HG03066 (cell line): ENCODE measurements around the gene C16orf74.

Source experiments
- ATAC-seq: cut with Tn5 transposase; IDR thresholded peaks from one replicate; pipeline ENCODE4 v1.9.1; 2021; ENCODE audit warnings: low read depth; ENCODE audit not compliant: unreplicated experiment

Gene C16orf74

DNA sequence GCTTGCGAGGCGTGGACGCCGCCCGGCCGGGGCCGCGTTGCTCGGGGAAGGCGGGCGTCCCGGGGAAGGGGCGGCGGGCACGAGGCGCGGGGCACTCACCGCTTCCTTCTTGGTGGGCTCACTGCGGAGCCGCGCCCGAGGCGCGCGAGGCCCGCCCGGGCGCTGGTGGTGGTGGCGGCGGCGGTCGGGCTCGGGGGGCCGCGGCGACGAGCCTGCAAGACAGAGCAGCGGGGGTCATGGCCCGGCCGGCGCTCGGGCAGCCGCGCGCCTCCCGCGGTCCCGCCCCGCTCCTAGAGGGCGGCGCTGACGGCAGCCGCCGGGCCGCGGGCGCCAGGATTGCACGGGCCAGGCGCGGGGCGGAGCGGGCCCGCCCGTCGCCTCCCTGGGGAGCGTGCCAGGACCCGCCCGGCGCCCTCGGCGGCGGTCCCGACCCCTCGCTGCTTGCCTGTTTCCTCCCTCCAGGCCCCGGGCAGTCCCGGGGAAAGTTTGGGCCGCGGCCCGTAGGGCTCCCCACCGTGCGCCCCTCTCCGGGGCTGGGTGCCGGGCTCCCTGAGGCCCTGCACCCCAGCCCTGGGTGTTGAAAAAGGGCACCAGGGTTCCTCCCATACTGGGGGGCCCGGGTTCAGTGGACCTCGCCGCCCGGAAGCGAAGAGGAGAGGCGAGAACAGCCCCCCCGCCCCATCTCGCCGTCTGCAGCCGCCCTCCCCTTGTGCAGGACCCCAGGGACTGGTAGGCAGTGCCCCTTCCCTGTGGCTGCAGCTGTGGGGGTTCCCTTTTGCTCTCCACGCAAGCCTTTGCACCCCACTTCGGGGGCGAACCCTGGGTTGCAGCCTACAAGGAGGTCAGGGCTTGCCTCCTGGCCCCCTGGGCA is at the start of gene C16orf74:
Gene C16orf74 (minus strand): TSS at position 270 of the 871 bp plus-strand sequence. CDS start 15,879 bp downstream, outside the sequence.
- peak; percentile 48 for ATAC-seq

DNA sequence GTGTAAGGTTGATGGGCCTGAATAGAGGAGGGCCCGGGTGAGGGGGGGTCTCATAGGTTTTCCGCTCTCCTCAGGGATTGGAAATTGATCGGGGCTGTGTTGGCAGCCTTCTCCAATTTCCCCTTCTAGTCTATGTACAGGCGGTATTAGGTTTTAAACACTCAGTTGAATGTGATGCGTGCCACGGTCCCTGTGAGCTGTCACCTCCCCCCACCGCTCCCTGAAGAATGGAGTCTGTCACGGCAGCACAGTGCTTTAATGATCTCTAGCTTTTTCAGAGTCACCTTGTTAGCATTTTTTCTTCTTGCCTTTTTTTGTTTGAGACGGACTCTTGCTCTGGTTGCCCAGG is 49.4 kb upstream of the C16orf74 start:
- ATAC-seq = no peak

DNA sequence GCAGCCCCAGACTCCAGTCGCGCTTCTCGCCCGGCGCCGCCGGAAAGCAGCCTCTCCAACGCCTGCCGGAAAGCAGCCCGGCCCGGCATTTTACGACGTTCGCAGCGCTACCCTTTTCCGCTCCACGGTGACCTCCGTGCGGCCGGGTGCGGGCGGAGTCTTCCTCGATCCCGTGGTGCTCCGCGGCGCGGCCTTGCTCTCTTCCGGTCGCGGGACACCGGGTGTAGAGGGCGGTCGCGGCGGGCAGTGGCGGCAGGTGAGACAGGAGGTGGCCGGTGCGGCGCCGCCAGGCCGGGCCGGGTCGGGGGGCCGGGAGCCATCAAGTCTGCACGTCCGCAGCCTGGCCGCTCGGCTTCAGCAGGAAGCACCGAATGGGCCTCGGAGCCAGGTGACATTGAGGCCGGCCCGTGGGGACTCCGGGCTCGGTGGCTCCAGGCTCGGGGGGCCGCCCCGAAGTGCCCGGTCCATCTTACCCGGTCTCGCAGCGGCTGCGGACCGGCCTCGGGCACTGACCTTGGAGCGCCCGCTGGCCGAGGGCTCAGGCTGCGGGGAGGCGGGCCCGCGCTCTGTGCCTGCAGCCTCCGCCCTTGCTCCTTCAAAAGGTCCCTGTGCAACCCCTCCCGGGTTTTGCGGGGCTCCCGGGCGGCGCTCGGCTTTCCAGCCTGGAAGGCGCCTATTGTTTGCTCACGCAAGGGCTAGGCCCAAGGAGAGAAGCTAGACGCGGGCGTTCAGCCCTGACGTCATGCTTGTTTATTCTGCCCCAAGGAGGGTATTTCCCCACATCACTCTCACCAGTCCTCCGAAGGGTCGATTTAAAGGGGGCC is 48.8 kb upstream of the C16orf74 start, which contains the start of the genes COX4I1 and EMC8:
Gene COX4I1 (plus strand): TSS at position 199 of the 824 bp plus-strand sequence. CDS start 1,511 bp downstream, outside the sequence.
Gene EMC8 (minus strand): TSS at position 48 of the 824 bp plus-strand sequence. CDS start 249 bp downstream, outside the sequence.
- ATAC-seq = peak; percentile 68

DNA sequence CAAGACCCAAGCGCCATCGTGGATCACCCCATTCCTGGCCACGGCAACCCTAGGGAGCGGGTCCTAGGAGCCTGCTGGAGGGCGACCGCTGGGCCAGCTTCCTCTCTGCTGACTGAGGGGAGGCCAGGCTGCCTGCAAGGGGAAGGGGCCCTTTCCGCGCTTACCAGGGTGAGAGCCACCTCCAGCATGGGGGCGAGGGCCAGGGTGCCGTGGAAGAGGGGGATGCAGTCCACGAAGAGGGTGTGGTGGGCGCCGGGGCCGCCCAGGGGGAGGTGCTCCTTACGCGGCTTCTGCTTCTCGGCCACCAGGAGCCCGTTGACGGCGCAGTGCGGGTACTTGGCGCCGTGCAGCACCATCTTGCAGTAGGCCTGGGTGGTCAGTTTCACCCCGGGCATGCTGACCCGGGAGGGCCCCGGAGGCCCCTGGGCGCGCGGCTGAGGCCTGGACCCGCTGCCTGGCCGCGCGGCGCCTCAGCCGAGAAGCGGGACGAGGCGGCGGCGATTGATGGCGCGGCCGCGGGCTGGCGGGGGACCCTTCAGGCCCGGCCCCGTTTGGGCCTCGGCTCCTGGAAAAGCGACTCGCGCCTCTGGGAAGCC is 48.1 kb upstream of the C16orf74 start:
- peak; percentile 26 for ATAC-seq

DNA sequence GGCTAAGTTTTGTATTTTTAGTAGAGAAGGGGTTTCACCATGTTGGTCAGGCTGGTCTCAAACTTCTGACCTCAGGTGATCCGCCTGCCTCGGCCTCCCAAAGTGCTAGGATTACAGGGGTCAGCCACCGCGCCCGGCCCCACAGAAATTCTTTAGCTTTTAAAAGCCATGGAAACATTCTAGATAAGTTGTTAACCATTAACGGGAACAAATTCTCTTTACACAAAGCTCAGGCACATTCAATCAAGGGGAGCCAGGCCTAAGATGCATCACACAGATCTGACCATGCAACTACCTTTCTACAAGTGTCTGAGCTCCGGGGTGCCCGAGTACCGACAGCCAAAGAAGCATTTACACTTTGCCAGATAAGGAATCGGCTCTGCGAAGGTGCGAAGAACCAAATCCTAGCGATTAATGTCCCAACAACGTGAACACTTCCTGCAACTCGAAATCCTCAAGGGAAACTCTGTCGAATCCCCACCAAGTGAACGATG is 47.4 kb upstream of the C16orf74 start:
- no peak for ATAC-seq

DNA sequence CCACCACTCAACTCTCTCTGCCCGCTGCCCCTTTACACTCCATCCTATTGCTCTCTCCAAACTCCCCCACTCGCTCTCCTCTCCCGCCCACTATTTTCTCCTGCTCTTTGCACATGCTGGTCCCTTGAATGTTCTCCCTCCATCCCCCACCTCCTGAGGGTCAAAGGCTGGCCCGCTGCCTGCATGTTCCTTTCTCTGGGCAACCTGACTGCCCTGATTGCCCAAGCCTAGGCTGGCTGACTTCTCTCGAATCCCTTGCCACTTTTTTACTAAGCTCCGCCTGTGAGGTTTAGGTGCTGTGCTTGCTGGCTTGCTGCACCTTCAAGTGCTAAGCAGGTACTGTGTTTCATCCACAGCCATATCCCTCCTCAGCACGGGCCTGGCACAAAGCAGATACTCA is 45.7 kb upstream of the C16orf74 start:
- ATAC-seq = no peak

DNA sequence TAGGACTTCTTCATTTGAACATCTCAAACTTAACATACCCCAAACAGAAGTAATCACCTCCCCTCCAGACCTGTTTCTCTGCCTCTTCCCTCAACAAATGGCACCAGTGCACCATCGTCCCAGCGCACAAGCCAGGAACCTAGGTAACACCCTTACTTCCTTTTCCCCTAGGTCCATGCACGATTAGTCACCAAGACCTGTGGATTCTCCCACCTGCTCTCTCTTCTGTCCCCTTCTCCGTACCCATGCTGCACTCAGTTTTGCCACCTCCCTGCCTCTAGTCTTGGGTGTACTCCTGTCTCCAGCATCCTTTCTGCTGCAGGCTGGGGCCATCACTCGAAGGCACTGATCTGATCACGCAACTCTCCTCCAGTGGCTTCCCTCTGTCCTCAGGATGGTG is 45.3 kb upstream of the C16orf74 start:
- ATAC-seq = no peak

DNA sequence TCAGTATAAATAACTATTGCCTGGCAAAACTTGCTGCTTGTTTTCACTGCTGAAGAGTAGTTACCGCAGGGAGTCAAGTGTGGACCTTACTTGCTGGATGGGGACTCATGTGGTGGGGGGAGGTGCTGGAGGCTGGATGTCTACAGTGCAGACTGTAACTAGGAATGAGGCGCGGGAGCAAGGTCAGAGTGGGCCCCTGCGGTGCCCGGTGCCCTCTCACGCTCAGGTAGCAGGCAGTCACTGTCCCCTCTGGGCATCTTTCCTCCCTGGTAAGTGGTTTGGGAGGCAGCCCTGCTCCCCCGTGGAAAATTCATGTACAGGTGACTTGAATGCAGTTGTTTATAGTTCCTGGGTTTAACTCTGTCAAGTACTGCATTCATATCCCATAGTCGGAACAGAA is 43.8 kb upstream of the C16orf74 start:
- ATAC-seq = no peak

DNA sequence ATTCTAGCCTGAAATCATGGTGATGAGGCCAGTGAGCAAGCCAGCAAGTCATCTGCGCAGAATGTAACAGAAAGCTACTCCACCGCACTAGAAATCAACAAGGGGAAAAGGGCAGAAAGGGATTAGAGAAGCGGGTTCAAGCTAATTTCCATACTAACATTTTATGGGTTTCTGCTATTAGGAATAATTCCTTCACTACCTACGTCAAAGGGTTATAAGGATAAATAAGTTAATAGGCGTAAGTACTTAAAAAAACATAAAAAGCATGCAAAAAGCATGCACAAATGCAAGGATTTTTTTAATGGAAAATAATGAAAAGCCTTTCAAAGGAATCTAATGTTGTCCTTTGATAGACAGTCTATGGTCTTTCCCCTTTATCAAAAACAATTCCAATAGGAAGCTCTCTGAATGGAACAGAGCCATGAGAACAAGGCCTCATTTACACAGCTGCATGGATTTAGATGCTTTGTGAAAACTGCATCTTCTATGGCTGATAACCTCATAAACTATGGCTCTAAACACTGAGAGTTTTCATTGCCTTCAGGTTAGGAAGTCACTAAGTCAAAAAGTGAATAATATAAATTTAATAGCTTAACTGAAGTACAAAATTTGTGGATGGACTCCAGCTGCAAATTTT is 42.9 kb upstream of the C16orf74 start:
- ATAC-seq = no peak

DNA sequence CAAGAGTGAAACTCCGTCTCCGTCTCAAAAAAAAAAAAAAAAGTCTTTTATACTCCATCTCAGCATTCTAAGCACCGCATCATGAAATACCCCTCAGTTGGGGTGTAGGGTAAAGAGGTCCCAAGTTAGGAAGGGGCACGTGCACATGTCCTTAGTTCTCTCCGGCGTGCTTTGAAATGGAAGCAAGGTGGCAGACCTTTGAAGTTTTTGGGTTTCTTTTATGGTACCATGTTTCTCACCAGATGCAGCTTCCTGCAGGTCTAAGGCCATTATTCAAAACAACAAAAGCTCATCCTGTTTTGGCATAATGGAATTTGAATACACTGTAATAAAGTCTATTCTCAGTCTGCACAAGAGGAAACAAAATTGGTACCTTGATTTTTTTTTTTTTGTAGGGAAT is 38.9 kb upstream of the C16orf74 start:
- no peak for ATAC-seq

DNA sequence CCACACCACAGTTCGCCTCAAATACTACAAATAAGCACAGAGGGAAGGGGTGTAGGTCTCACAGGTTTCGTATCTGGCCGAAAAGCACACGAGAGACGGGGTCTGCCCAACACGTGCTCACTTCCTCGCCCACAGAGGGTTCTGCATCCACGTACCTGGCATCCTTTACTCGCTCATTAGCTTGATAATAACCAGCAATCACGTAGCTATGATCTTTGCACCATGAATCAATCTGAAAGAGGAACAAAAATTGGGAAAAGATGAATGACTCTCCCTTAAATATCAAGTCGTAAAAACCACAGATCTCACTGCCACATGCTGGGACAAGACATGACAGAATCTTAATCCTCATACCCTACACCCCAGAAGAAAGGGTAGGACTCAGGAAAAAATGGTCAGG is 37.9 kb upstream of the C16orf74 start:
- no peak for ATAC-seq

DNA sequence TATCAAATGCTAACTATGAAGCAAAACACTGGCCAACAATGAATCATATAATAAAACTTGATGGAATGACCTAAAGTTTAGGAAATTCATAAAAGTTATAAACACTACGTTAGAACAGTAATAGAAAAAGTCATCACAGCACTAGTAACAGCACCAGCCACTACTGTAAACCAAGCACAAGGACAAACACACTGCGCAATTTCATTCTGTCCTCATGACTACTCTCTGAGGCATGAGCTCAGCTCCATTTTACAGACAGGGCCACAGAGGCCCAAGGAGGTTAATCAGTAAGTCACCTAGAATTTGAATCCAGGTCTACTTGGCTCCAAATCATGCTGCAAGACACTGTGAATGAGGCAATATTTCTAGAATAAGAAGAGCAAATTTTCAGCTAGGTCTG is 35.0 kb upstream of the C16orf74 start:
- ATAC-seq = no peak

DNA sequence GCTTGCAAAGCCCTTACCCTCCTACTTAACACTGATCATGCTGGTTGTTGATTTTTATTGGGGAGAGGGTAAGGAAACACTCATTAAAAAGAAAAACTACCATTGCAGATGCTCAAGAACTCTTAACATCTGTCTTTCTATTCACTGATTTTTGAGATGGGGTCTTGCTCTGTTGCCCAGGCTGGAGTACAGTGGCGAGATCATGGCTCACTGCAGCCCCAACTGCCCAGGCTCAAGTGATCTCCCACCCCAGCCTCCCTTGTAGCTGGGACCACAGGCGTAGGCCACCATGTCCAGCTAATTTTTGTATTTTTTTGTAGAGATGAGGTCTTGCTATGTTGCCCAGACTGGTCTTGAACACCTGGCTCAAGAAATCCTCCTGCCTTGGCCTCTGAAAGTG is 33.9 kb upstream of the C16orf74 start:
- no peak for ATAC-seq

DNA sequence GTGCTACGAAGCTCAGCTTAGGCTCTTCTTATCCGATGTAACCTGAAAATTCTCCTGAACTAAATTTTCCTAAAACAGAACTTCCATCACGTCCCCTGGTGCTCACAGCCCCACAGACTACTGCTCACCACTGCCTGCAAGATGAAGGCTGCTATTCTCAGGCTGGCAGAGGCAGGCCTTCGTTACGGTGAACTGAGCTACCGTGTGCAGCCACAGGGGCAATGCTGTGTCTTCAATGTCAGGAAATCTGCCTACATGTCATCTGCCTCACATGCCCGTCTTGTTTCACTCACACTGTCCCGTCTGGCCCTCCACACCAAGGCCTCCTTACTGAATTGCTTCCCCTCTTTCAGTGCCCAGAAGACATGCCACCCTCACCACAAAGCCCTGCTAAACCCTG is 32.5 kb upstream of the C16orf74 start:
- no peak for ATAC-seq

DNA sequence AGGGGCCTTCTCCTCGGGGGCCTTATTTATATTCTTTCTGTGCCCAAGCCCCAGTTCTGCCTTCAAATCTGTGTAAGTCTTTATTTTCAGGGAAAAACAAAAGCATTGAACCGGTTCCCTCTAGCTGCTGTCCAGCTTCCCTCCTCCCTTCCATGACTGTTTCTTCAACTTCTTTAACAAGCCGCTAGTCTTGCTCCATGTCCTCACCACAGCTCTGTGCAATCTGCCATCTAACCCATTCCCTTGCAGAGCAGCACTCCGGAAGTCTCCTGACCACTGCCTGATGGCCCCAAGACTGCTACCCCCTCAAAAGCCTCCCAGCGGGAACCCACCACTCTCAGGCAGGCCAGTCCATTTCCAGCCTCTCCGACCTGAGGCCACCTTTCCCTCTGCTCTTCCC is 31.6 kb upstream of the C16orf74 start:
- no peak for ATAC-seq

DNA sequence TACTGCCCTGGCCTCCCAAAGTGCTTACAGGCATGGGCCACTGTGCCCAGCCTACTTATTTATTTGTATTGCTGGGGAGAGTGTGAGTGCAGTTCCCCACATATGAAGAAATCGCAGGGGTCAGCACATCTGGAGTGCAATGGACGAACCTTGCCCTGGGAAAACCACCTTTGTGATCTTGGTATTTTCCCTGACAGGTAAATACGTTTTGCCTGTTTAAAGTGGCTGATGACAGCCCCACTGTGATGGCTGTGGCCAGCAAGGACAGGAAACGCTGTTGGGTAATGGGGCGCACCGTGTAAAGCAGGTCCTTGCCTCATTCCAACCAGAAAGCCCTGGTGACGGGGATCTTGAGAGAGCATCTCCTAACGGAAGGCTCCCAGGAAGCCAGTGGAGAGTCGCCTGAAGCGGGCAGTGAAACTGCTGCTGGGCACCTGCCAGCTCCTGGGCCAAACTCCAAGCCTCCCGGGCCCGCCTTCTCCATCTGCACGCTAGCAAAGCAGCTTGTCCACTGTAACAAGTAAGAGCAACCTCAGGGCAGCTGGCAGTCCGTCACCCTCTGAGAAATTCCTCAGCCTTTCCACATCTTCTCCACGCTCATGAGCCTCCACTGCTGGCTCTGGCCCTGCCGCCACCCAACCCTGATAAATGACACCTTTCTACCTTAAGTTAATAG is 30.9 kb upstream of the C16orf74 start:
- ATAC-seq = no peak

DNA sequence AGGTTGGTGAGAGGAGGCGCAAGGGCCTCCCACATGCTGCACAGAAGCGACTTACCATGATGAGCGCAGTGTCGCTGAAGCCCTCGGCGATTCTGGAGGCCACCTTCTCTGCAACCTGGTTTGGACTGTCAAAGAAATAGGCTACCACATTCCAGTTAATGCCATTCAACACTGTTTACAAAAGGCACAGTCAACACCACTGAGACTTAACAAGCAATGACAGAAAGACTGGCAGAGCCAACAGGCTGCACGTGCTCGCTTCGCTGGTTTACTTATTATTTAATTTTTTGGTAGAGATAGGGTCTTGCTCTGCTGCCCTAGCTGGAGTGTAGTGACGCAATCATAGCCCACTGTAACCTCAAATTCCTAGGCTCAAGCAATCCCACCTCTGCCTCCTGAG is 30.3 kb upstream of the C16orf74 start:
- no peak for ATAC-seq

DNA sequence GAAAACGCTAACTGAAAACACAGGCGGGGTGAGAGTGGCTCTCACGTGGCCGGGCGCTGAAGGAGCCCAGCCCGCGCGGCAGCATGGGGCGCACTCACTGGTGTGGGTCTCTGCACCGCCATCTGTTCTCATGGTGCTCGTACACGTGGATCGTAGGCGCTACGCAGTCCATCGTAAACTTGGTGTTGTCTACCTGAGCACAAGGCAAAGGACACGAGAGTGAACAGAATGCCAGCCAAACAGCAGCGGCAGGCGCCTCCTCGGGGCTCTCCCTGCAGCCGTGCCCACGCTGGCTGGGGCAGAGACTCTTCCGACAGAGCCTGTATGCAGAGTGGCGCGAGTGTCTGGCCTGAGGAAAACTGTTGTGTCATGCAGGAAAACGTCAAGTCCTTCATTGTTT is 29.4 kb upstream of the C16orf74 start:
- no peak for ATAC-seq

DNA sequence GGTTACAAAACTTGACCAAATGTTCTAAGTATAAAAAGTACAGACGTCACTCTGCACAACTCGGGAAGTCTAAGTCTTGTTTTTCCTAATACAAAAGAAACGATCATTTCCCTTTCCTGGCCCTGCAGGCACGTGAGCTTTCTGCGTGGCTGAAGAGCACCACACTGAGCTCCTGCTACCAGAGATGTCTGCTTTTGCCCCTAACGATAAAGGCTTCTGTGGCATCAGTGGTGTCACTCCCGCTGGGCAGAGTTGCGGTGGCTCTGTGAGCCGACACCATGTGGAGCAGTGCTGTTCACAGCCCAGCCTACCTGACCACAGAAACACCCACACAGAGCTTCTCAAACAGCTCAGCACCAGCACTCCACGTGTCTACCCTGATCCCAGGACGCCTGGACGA is 28.0 kb upstream of the C16orf74 start:
- no peak for ATAC-seq
